ENCODE results near the gene FXYD6.
A peak's percentile ranks its signal among the peaks of the same experiment; 100 is the strongest.

FXYD6 gene

DNA sequence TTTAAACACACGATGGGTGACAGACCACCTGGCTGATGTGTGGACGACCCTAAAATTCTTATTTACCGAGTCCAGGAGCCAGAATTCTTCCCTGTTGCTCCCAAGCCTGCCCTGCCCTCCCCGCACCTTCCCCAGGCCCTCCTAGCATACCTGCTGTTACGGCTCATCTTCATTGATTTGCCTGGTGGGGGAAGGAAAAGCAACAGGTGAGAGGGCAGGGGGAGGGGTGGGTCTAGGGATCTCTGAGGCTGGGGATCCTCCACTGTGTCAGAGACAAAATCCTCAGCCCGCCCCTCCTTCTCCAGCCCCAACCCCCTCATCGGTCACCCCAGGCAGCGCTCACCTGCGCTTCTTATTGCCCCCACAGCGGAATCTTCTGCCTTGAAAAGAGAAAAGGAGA lies 55.9 kb downstream of the FXYD6 start:
- TF ChIP-seq, protein P1, sequence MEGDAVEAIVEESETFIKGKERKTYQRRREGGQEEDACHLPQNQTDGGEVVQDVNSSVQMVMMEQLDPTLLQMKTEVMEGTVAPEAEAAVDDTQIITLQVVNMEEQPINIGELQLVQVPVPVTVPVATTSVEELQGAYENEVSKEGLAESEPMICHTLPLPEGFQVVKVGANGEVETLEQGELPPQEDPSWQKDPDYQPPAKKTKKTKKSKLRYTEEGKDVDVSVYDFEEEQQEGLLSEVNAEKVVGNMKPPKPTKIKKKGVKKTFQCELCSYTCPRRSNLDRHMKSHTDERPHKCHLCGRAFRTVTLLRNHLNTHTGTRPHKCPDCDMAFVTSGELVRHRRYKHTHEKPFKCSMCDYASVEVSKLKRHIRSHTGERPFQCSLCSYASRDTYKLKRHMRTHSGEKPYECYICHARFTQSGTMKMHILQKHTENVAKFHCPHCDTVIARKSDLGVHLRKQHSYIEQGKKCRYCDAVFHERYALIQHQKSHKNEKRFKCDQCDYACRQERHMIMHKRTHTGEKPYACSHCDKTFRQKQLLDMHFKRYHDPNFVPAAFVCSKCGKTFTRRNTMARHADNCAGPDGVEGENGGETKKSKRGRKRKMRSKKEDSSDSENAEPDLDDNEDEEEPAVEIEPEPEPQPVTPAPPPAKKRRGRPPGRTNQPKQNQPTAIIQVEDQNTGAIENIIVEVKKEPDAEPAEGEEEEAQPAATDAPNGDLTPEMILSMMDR (IDR thresholded peaks at IDR 0.05) = no peak

DNA sequence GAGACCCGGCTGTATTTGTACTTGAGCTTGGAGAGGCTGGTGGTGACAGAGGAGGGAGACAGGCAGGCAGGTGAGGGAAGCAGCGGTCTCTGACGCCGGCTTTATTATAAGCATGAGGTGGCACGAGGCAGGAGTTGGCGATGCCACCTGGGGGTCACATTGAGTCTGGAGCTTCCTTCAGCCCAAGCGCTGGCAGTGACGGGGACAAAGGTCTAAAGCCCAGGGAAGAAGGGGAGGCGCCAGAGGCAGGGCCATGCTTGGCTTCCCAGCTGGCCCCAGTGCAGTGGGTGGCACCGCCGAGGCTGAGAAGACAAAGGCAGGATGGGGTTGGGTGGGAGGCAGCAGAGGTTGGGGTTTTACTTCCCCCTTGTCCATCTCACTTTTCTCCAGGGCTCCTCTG lies 56.4 kb downstream of the FXYD6 start:
- TF ChIP-seq, protein P1 (IDR thresholded peaks at IDR 0.05) = no peak

DNA sequence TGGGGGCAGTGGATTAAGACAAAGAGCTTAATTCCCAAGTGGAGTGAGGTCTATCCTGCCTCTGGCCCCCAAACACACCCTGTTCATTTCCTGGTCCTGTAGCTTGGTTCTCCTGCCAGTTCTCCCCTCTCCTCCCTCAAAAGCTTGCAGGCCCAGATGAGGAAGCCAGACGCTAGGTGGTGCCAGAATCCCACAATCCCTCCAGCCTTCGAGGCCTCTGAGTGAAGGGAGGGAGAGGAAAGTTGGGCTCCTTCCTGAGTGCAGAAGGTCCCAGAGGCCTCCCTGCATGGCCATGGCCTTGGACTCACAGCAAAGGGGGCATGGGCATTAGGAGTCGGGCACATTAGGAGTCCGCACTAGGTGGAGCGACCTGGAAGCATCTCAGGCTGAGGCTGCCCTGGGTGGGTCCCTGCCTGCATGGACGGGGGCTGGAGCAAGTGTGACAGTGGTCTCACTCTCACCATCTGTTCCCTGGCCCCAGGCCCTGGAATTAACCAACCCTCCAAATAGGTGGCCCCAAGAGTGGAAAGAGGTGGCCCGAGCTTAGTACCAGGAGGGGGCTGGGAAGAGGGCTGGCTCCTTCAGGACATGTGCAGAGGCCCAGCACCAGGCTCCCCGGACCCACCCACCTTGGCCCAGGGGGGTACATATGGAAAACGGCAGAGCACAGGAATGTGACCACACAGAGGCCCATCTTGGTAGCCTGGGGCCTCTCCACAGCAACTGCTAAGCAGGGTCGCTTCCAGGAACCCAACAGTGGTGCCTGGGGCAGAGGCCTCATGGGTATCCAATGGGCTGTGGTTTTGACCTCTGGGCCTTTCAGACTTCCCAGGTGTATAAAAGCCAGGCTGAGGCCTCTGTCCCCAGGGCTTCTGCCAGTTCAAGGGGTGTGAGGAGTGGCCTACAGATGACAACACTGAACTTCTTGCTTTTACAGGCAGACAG lies 57.1 kb downstream of the FXYD6 start:
- TF ChIP-seq, protein P1 (IDR thresholded peaks at IDR 0.05) = peak; percentile 60

DNA sequence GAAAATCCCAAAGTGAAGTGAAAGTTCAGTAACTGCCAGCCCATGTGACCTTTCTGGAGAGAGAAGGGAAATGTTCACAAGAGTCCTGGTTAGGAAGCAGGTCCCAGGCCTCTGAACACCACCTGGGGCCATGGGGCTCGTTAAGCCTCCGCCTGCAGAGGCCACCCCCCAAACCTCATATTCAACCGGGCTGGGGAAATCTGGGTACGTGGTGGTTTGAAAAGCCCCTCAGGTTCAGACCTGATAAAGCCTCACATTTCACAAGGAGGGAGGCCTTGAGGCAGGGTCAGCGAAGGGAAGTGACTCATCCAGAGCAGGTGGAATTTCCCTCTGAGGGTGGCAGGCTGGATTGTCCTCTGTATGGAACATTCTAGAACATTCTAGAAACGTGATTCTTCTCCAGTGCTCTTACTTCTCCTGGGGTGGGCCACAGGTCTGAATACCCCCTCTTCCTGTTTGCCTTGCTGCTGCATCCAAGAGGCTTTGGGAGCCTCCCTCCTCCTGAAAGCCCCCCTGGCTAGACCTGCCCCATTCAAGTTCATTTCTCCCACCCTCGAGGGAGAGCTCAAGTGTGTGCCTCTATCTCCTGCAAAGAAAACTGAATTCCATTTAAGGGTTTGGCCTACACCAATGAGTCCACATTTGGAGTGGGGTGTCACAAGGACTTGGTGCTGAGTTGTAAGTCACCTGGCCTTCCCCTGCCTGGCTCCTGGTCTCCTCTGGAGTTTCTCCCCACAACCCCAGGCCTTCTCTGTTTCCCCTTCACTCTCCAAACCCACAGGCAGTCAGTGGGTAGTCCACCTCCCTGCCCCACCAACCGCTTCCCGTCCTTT lies 58.2 kb downstream of the FXYD6 start:
- TF ChIP-seq, protein P1 (IDR thresholded peaks at IDR 0.05) = no peak; the same call in 1 of the 2 replicates

DNA sequence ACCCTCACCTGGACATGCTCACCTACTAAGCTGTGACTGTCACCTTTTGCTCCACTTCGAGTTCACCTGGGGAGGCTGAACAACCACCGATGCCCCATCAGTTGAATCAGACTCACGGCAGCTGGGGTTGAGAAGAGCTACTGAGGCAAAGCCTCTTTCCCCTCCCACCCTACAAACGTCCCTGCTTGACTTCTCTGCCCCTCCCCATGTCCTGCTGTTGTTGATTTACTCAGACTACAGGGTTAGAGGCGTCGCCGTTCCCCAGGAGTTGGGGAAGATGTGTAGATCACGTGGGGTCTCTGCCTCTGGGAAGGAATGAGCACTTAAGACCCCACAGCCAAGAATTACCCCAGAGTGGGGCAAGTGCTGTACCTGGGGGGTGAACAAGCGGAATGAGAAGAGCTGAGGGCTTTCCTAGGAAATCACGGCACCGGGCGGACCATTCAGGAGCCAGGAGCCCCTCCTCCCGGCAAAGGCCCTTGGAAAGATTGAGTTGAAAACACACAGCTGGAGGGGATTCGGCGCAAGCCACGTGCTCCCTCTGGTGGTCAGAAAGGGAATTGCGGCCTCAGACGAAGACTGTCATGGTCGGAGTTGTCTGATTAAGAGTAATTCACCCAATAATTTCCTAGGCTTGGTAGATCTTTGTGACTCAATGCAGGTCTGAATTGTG lies 59.0 kb downstream of the FXYD6 start:
- TF ChIP-seq, protein P1 (IDR thresholded peaks at IDR 0.05) = peak; percentile 98

DNA sequence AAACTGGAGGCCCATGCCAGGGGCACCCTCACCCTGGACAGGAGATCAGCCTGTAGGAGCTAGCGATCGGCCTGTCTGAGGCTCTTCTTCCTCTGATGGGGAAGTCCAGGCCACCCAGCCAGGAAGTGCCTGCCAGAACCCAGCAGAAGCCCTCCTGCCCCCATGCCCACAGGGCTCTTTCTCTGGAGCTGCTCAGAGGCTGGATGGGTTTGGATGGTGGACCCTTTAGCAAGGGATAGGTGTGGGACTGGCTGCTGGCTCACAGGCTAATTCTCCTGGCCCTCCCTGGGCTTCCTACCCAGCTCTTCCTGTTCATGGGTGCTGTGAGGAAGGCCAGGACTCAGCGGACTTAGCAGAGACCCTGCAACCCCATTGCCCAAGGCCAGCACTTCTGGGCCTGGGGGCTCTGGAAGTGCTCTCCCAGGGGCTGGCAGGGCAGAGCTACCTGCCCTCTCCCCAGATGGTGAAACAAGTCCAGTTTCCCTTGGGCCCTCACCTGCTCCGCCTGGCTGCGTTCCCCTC lies 59.6 kb downstream of the FXYD6 start:
- TF ChIP-seq, protein P1 (IDR thresholded peaks at IDR 0.05) = no peak

DNA sequence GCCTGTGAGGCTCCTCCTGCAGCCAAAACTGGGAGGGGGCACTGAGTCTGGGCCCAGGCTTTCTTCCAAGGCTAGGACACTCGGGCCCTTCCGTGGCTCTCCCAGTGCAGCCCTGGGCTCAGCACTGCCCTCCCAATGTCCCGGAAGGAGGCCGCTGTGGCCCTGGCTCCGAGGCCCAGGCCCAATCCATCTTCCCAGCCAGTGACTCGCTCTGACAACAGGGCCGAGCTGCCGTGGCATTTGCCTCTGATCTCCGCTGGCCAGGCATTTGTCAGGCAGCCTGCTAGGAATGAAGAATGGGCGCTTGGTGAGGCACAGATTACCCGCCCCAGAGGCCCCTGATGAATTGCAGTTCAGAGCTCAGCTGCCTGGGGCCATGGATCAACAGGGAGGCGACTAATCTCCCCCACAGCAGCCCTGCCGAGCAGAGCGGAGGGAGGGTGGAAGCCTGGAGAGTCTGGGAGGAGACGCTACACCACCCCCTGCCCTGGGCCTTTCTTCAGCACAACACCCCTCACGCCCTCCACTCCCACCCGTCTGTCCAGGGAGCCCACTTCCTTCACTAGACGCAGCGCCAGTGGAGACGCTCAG lies 60.2 kb downstream of the FXYD6 start:
- TF ChIP-seq, protein P1 (IDR thresholded peaks at IDR 0.05) = no peak

All from LNCAP (cell line).